Stomach (tissue), 19 donors: ENCODE measurements around the gene MAGEA9. TPM values are rescaled to one million over a fixed set of nuclear protein-coding genes. Genes with fewer than 3 reads are reported as not detected.
"Not testable (repeated sequence)": the region's sequence is repeated elsewhere in the genome, so short reads cannot be mapped to it uniquely, and the experiment has no call there.

ENCODE experiments used
- DNase-seq, 2 donors: peaks; one replicate each; pipeline versions ENCODE4 v3.0.0 to v3.0.0-alpha.2; 2013 to 2019
- H3K27ac ChIP-seq, 5 donors: fragments of 200-600 bp in 4 of 5; sonication (generic) in 4 of 5; one replicate each; pipeline ENCODE4 v1.5.1; 2013 to 2019; ENCODE audit warnings: mild to moderate bottlenecking in 1 of 5, moderate library complexity in 1 of 5
- H3K27me3 ChIP-seq, 3 donors: fragments of 200-600 bp; sonication (generic); one replicate each; pipeline ENCODE4 v1.5.1; 2017 to 2019; ENCODE audit warnings: mixed run types in 1 of 3
- H3K36me3 ChIP-seq, 4 donors: fragments of 200-600 bp; sonication (generic); 1 replicate in 3 of 4; 2 replicates in 1 of 4; pipeline ENCODE4 v1.5.1; 2016 to 2019
- H3K4me1 ChIP-seq, 4 donors: fragments of 200-600 bp; sonication (generic); one replicate each; pipeline ENCODE4 v1.5.1; 2016 to 2019
- H3K4me3 ChIP-seq, 4 donors: fragments of 200-600 bp; sonication (generic) in 3 of 4; one replicate each; pipeline ENCODE4 v1.5.1; 2016 to 2019; ENCODE audit warnings: mild to moderate bottlenecking in 1 of 4
- H3K9me3 ChIP-seq, 4 donors: fragments of 200-600 bp; sonication (generic); one replicate each; pipeline ENCODE4 v1.5.1; 2016 to 2019
- CTCF ChIP-seq, 7 experiments: fragments of 450-650 bp in 4 of 7; fragments of 200-600 bp in 3 of 7; sonication (generic) in 3 of 7; IDR thresholded peaks; one replicate each; pipeline ENCODE4 v1.5.1; 2016 to 2019; ENCODE audit warnings: antibody characterized with exemption in 7 of 7, control low read depth in 2 of 7, mild to moderate bottlenecking in 1 of 7
- EP300 ChIP-seq: sonication (generic); formaldehyde crosslinking; IDR thresholded peaks from one replicate; pipeline ENCODE4 v1.6.1; 2017; ENCODE audit warnings: antibody characterized with exemption
- POLR2A ChIP-seq, 4 donors: fragments of 450-650 bp; IDR thresholded peaks; one replicate each; pipeline ENCODE4 v1.6.1; 2016; ENCODE audit warnings: antibody characterized with exemption in 4 of 4, control low read depth in 2 of 4, mild to moderate bottlenecking in 1 of 4, moderate library complexity in 1 of 4
- POLR2AphosphoS5 ChIP-seq, 3 donors: sonication (generic); formaldehyde crosslinking; IDR thresholded peaks; one replicate each; pipeline ENCODE4 v1.6.1; 2016; ENCODE audit warnings: antibody characterized with exemption in 3 of 3
- WGBS, 5 donors: extraction: QIAGEN DNeasy Blood & Tissue Kit in 3 of 5; methylation state at CpG; one replicate each; pipeline versions ENCODE4 v1.1.5 to v1.1.7; 2013 to 2018; 5-methylcytosine and 5-hydroxymethylcytosine counted together
- intact Hi-C: fragments of 100-400 bp; cut with DNase I; formaldehyde crosslinking; loops from one replicate; pipeline ENCODE4 v1.15.1; 2023; ENCODE audit warnings: low total_unique reads
- long read RNA-seq, 10 donors: transcript quantifications; one replicate each; lab custom pipeline, GENCODE V29; 2026
- polyA plus RNA-seq, 3 donors: library from polyadenylated mRNA; stranded (reverse); fragments of 200-250 nt; gene quantifications; one replicate each; pipeline ENCODE4 v1.2.3, GENCODE V29; 2013
- total RNA-seq, 5 donors: library from RNA; depleted of rRNA; stranded (reverse); fragments of >200 nt; gene quantifications; one replicate each; pipeline versions ENCODE4 v1.1.0 to v1.2.3, GENCODE V29; 2014 to 2016
- donor health status: healthy with polysubstance abuse.
- donor health status: Bipolar disorder and iron deficiency.
- donor health status: healthy.

Gene MAGEA9
- total RNA-seq (not detected), polyA plus RNA-seq (not detected)
- long read RNA-seq, donor 1 = 0 reads
- long read RNA-seq, donor 2 = 0 reads
- long read RNA-seq, donor 3 = 0 reads
- long read RNA-seq, donor 4 = 0 reads
- long read RNA-seq, donor 5 = 0 reads
- long read RNA-seq, donor 6 = 0 reads
- long read RNA-seq, donor 7 = 0 reads
- long read RNA-seq, donor 8 = 0 reads
- long read RNA-seq, donor 9 = 0 reads
- long read RNA-seq, donor 10 = 0 reads

GRCh38 chrX:149781727-149782126, at the start of gene MAGEA9:
TSS of gene MAGEA9 (plus strand) at chrX:149781930. CDS start at chrX:149786211, 4,281 bp downstream.
- DNase-seq, H3K27ac ChIP-seq, H3K4me3 ChIP-seq, H3K27me3 ChIP-seq, H3K36me3 ChIP-seq, intact Hi-C loops, H3K9me3 ChIP-seq, H3K4me1 ChIP-seq: not testable (repeated sequence)
- no CpG with 5 or more reads among the region's 14 CpGs for WGBS, 5 donors

GRCh38 chrX:149742269-149742668, 39.5 kb upstream of the MAGEA9 start:
- intact Hi-C loops, H3K4me1 ChIP-seq, DNase-seq, H3K4me3 ChIP-seq, H3K36me3 ChIP-seq, H3K27ac ChIP-seq, H3K9me3 ChIP-seq, H3K27me3 ChIP-seq: not testable (repeated sequence)
- no CpG with 5 or more reads among the region's 6 CpGs for WGBS, 5 donors

GRCh38 chrX:149746390-149747007, 35.2 kb upstream of the MAGEA9 start:
- intact Hi-C loops, H3K27me3 ChIP-seq, H3K27ac ChIP-seq, H3K9me3 ChIP-seq, H3K4me1 ChIP-seq, DNase-seq, H3K4me3 ChIP-seq, H3K36me3 ChIP-seq: not testable (repeated sequence)
- 60 to 88% (median 77%) methylated on average over 2 of the region's 6 CpGs; no CpG with 5 or more reads in 2 of the 5 donors for WGBS, 5 donors

- Histone ChIP-seq H3K4me1 (no peaks in the 10 kb centered on the region), H3K9me3 (no peaks in the 10 kb centered on the region), H3K36me3 (no peaks in the 10 kb centered on the region), H3K4me3 (no peak overlapping the region), H3K27me3 (no peaks in the 10 kb centered on the region), H3K27ac (no peak overlapping the region)
- intact Hi-C loops = no loop called here
- TF ChIP-seq POLR2A (IDR thresholded peaks at IDR 0.05) (no peak), CTCF (IDR thresholded peaks at IDR 0.05) (no peak), EP300 (no peak), POLR2AphosphoS5 (IDR thresholded peaks at IDR 0.05) (no peak)
- no peak for DNase-seq
- 76 to 94% (median 77%) methylated on average over 5 to 8 of the region's 8 CpGs for WGBS, 5 donors
Measured at GRCh38 chrX:149757206-149758067, 24.3 kb upstream of the MAGEA9 start.

- no peak overlapping the region for H3K27ac ChIP-seq
- H3K4me3 ChIP-seq = no peak overlapping the region
- H3K4me1 ChIP-seq = no peaks in the 10 kb centered on the region
- H3K9me3 ChIP-seq = no peaks in the 10 kb centered on the region
- no peaks in the 10 kb centered on the region for H3K36me3 ChIP-seq
- DNase-seq = no peak
- intact Hi-C loops = no loop called here
- no peak for TF ChIP-seq POLR2AphosphoS5 (IDR thresholded peaks at IDR 0.05)
- no peak for TF ChIP-seq EP300
- no peak for TF ChIP-seq POLR2A (IDR thresholded peaks at IDR 0.05)
- TF ChIP-seq CTCF (IDR thresholded peaks at IDR 0.05) = no peak
- 80 to 96% (median 94%) methylated on average over 2 to 18 of the region's 18 CpGs for WGBS, 5 donors
- H3K27me3 ChIP-seq = no peaks in the 10 kb centered on the region
Measured at GRCh38 chrX:149758068-149758714, 23.5 kb upstream of the MAGEA9 start.

GRCh38 chrX:149758715-149759078, 23.0 kb upstream of the MAGEA9 start:
- WGBS, 5 donors = 87 to 94% (median 92%) methylated on average over 12 to 16 of the region's 17 CpGs; no CpG with 5 or more reads in 1 of the 5 donors
- H3K9me3 ChIP-seq, H3K4me3 ChIP-seq, H3K27ac ChIP-seq, intact Hi-C loops, H3K36me3 ChIP-seq, DNase-seq, H3K27me3 ChIP-seq, H3K4me1 ChIP-seq: not testable (repeated sequence)
